ENCODE results near the gene ZNF684.
A peak's percentile ranks its signal among the peaks of the same experiment; 100 is the strongest.
"Not testable (repeated sequence)": the region's sequence is repeated elsewhere in the genome, so short reads cannot be mapped to it uniquely, and the experiment has no call there.

The ZNF684 gene

DNA sequence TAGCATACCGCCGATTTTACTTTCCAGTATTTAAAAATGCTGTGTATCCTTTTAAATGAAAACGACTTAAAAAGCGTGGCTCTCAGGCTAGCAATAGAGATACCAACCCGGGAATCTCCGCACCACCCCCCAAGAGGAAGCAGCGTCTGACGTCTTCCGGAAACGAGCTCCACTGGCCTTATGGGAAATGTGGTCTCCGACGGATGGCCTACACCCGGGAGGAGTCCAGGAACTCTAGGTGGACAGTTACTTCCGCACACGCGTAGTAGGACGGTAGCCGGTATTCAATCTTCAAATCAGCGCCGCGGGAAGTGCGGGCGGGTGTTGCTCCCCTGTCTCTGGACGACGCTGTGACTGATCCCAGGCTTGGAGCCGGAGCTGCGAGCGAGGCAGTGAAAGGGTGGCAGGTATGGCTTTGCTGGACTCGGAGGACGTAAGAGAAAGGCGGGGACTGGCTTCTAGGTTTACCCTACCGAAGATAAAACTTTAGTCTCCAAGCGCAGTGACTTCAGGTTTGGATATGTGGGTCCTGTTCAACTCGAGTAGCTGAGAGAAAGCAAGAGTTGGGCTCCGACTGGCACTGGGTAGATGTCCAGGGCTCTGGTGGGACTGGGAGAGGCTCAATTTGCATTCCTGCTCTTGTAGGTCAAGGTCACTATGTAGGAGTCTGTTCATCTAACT, at the start of gene ZNF684:
ZNF684 (plus strand) TSS at position 257 of the 681 bp plus-strand sequence. CDS start 1,530 bp downstream, outside the sequence.
- peak; percentile 31 for DNase-seq

DNA sequence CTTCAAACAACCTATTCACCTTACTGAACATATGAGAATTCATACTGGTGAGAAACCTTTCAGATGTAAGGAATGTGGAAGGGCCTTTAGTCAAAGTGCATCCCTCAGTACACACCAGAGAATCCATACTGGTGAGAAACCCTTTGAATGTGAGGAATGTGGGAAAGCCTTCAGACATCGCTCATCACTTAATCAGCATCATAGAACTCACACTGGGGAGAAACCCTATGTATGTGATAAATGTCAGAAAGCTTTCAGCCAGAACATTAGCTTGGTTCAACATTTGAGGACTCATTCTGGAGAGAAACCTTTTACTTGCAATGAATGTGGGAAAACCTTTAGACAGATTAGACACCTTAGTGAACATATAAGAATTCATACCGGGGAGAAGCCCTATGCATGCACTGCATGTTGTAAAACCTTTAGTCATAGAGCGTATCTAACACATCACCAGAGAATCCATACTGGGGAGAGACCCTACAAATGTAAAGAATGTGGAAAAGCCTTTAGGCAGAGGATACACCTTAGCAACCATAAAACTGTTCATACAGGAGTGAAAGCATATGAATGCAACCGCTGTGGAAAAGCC, 36.0 kb upstream of the ZNF684 start:
- no peak for DNase-seq

DNA sequence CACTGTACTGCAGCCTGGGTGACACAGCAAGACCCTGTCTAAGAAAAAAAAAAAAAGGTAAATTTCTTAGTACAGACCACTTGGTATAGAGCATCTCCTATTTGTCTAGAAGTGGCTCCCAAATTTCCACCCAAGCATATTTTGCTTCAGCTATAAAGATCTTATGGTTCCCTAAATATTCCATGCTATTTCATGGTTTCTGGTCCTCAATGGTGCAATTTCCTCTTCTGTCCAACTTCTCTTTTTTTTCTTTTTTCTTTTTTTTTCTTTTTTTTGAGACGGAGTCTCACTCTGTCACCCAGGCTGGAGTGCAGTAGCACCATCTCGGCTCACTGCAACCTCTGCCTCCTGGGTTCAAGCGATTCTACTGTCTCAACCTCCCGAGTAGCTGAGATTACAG, 28.8 kb upstream of the ZNF684 start:
- not testable (repeated sequence) for DNase-seq

GRCh38 chr1:40507973-40508372, 23.5 kb upstream of the ZNF684 start:
- no peak for DNase-seq

- DNase-seq = peak; percentile 60
These were observed 22.8 kb upstream of the ZNF684 start, which contains the start of gene EXO5 for GRCh38 chr1:40508375-40509341. Gene EXO5, plus strand, starts transcription at chr1:40508767. Its CDS starts 5,778 bp downstream, at chr1:40514545.

DNA sequence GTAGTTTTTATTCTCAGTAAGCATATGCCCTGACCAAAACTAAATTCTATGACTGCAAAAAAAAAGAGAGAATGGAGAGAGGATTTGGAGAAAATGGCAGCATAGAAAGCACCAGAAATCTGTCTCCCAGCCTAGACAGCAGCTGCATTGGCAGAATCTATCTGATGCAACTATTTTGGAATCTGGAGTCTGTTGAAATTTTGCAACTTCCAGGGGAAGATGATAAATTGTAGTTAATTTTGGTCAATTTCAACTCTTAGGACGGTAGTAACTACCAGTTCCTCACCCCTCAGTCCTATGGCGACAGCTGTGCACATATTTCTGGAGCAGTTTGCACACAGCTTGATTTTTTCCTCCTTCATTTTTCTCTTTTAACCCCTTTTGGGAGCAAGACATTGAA, 11.9 kb upstream of the ZNF684 start:
- DNase-seq = no peak

DNA sequence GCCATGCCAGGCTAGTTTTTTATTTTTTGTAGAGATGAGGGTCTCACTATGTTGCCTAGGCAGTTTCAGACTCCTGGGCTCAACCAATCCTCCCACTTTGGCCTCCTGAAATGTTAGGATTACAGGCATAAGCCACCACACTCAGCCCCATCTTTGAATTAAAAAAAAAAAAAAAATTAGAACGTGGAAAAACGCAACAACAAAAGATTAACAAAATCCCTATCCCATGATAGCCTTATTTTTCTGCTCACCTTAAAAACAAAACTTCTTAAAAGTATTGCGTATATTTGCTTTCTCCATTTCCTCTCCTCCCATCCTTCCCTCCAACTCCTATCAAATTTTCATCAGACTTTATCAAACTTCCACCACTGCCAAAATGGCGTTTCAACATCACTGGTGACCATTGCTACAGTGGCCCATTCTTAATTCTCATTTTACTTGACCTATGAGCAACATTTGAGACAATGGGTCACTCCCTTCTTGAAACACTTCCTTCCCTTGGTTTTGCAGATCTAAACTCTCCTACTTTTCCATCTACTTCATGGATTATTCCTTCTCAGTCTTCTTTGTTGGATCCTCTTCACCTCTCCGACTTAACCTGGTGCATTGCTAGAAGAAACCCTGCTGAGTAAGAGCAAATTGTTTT, 579 bp upstream of the ZNF684 start:
- DNase-seq = no peak

DNA sequence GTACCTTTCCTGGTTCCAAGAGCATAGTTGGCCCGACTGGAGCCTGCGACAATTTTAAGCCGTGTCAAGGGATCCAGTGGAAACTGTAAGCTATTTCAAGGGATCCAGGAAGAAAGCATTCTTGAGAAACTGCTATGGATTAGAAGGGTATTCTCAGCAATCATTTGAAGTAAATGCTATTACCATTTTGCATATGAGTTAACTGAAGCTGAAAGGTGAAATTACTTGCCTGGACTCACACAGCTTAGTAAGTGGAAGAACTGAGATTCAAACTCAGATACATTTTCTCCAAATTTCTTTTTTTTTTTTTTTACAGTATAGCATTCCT, 589 bp downstream of the ZNF684 start:
- DNase-seq = no peak

- DNase-seq = no peak
These were observed 1.5 kb downstream of the ZNF684 start for GRCh38 chr1:40532844-40533424.

GRCh38 chr1:40534589-40534988, 3.2 kb downstream of the ZNF684 start:
- DNase-seq = no peak

DNA sequence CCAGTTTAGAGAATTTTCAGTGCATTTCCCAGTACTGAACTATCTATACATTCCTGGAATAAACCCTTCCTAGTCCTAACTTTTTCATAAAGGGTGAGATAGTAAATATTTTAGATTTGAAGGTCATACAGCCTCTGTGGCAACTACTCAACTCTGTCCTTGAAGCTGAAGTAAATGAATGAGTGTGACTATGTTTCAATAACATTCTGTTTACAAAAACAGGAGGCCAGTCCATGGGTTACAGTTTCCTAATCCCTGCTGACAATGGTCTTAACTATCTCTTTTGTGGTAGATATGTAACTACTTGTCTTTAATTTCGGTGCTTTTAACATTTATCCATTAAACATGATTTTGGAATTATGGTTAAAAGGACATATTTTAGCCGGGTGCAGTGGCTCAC, 4.3 kb downstream of the ZNF684 start:
- no peak for DNase-seq

DNA sequence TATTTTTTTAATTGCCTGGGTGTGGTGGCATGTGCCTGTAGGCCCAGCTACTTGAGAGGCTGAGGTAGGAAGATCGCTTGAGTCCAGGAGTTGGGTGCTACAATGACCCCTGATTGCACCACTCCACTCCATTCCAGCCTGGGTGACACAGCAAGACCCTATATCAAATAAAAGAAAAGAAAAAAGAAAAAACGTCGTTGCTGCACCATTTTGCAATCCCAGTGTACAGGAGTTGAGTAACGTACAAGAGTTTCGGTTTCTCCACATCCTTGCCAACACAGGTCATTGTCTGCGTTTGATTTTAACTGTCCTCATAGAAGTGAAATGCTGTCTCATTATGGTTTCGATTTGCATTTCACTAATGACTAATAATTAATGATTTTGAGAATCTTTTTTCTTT, 7.9 kb downstream of the ZNF684 start:
- no peak for DNase-seq

DNA sequence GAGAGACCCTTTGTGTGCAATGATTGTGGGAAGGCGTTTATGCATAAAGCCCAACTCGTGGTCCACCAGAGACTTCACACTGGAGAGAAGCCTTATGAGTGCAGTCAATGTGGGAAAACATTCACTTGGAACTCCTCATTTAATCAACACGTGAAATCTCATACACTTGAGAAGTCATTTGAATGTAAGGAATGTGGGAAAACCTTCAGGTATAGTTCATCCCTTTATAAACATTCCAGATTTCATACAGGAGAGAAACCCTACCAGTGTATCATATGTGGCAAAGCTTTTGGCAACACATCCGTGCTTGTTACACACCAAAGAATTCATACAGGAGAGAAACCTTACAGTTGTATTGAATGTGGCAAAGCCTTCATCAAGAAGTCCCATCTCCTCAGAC, 15.5 kb downstream of the ZNF684 start:
- no peak for DNase-seq

DNA sequence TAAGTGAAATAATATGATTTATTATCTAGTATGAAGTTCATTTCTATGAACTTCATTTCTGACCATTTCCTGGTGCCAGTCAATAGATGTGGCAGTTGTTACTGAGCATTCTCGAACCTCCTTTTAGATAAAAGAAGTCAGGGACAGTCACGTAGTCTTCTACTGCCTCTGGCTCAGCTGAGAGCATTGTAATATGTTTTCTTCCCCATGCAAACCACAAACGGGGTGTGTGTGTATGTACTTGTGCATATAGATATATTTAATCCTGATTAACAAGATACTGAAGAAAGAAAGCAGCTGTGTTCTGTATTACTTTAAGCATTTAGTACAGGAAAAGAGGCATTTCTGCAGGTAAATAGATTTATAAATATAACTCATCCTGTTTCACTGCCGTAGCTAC, 21.6 kb downstream of the ZNF684 start:
- DNase-seq = no peak

DNA sequence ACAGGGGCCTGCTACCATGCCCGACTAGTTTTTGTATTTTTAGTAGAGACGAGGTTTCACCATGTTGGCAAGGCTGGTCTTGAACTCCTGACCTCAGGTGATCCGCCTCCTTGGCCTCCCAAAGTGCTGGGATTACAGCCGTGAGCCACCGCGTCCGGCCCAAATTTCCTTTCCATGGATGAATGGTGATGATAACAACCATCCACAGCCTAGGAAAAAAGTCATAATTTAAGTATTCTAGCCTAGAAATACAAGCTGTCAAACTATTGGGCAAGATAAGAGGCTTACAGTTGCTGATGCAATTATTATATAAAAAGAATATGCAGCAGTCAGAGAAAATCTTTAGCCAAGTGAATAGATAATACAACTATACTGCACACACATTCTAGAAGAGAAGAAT, 23.4 kb downstream of the ZNF684 start:
- not testable (repeated sequence) for DNase-seq

DNA sequence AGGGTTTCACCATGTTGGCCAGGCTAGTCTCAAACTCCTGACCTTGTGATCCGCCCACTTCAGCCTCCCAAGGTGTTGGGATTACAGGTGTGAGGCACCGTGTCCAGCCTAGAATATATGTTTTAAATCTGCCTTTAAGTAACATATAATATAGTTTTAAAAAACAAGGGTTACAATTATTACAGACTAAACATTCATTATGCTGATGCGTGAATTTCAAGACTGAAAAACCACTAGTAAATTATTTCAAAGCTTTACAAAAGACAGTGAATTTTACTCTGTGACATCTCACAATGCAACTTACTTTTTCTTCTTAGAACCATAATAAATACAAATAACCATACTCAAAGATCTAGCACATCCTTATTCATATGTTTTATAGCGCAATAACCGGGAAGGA, 24.7 kb downstream of the ZNF684 start:
- no peak for DNase-seq

DNA sequence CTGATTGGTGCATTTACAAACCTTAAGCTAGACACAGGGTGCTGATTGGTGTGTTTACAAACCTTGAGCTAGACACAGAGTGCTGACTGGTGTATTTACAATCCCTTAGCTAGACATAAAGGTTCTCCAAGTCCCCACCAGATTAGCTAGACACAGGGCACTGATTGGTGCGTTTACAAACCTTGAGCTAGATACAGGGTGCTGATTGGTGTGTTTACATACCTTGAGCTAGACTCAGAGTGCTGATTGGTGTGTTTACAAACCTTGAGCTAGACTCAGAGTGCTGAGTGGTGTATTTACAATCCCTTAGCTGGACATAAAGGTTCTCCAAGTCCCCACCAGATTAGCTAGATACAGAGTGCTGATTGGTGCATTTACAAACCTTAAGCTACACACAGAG, 26.8 kb downstream of the ZNF684 start:
- not testable (repeated sequence) for DNase-seq

DNA sequence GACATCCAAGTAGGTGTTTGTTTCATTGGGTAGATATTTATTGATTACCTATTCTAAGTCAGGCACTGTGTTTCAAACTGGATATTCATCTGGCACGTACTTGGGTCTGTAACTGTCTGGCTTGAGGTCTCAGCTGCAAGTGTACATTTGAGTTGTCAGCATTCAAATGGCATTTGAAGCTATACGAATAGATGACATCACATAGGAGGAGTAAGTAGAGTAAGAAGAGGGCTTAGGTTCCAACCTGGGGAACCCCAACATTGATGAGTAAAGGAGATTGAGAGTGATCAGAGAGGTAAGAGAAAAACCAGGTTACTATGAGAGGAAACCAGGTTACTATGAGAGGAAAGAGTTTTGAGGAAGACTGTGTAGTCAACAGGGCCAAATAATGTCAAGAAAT, 30.7 kb downstream of the ZNF684 start:
- DNase-seq = no peak

GRCh38 chr1:40563266-40563665, 31.8 kb downstream of the ZNF684 start:
- no peak for DNase-seq

- DNase-seq = no peak
These were observed 33.1 kb downstream of the ZNF684 start for GRCh38 chr1:40564506-40564905.

- DNase-seq = no peak
These were observed 33.5 kb downstream of the ZNF684 start for GRCh38 chr1:40564913-40565312.

GRCh38 chr1:40567825-40568224, 36.4 kb downstream of the ZNF684 start:
- no peak for DNase-seq

DNA sequence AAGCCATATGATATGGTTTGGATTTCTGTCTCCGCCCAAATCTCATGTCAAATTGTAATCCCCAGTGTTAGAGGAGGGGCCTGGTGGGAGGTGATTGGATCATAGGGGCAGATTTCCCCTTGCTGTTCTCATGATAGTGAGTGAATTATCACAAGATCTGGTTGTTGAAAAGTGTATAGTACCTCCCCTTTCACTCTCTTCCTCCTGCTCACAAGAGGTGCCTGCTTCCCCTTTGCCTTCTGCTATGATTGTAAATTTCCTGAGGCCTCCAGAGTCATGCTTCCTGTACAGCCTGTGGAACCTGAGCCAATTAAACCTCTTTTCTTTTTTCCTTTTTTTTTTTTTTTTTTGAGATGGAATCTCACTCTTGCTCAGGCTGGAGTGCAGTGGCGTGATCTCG, 43.4 kb downstream of the ZNF684 start:
- not testable (repeated sequence) for DNase-seq
